Mesodermal cell (in vitro differentiated cells): ENCODE results near the gene MVD.
A peak's percentile ranks its signal among the peaks of the same experiment; 100 is the strongest.

Source experiments
- H3K27ac ChIP-seq: 2 replicates; pipeline ENCODE4 v1.7.0; 2013; ENCODE audit warnings: mild to moderate bottlenecking, low read depth, low read length, moderate library complexity; ENCODE audit not compliant: severe bottlenecking
- H3K36me3 ChIP-seq: 2 replicates; pipeline ENCODE4 v1.7.1; 2013; ENCODE audit warnings: mild to moderate bottlenecking, low read length, moderate library complexity; ENCODE audit not compliant: control insufficient read depth, insufficient read depth
- H3K4me1 ChIP-seq: one replicate; pipeline ENCODE4 v1.7.1; 2013; ENCODE audit warnings: mild to moderate bottlenecking, low read length; ENCODE audit not compliant: insufficient read depth, control insufficient read depth, poor library complexity, severe bottlenecking
- H3K4me3 ChIP-seq: 2 replicates; pipeline ENCODE4 v1.7.0; 2013; ENCODE audit warnings: low read length, control low read depth, mild to moderate bottlenecking; ENCODE audit not compliant: insufficient read depth, poor library complexity, severe bottlenecking; ENCODE audit errors: extremely low read depth
- H3K9me3 ChIP-seq: 2 replicates; pipeline ENCODE4 v1.7.1; 2013; ENCODE audit warnings: mild to moderate bottlenecking, low read length, moderate library complexity; ENCODE audit not compliant: control insufficient read depth
- WGBS, 2 experiments: methylation state at CpG; one replicate each; pipeline ENCODE4 v1.1.5; 2013; ENCODE audit warnings: missing lambda C conversion rate in 2 of 2; ENCODE audit not compliant: insufficient coverage in 2 of 2; 5-methylcytosine and 5-hydroxymethylcytosine counted together

MVD gene

DNA sequence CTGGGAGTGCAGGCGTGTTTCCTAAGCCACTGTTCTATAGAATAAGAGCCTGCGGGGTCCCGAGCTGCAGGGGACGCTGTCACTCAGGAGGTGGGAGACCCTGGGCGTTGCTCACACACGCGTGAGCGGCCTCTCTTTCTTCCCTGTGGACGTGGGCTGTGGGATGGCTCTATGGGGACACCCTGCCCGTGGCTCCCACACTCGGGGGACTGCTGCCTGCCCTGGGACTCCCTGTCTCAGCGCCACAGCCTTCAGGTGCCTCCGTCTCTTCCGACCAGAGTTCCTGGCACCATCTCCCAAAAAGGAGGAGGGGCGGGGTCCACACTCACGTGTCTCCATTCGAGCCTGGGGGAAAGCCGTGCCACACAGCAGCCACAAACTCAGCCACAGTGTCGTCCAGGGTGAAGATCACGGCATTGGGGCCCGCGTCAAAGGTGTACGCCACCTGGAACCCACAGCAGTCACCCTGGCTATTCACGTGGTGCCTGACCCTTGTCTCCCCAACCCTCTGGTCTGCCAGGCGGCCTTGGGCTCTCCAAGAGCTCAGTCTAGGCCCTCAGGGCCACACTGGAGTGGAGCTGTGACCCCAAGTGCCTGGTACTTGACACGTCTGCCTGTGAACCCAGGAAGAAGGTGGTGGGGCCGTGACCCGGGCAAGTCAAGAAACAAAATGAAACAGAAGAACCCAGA is 8.4 kb downstream of the MVD start:
- peaks cover 31% of the 10 kb centered on the region for H3K4me1 ChIP-seq

DNA sequence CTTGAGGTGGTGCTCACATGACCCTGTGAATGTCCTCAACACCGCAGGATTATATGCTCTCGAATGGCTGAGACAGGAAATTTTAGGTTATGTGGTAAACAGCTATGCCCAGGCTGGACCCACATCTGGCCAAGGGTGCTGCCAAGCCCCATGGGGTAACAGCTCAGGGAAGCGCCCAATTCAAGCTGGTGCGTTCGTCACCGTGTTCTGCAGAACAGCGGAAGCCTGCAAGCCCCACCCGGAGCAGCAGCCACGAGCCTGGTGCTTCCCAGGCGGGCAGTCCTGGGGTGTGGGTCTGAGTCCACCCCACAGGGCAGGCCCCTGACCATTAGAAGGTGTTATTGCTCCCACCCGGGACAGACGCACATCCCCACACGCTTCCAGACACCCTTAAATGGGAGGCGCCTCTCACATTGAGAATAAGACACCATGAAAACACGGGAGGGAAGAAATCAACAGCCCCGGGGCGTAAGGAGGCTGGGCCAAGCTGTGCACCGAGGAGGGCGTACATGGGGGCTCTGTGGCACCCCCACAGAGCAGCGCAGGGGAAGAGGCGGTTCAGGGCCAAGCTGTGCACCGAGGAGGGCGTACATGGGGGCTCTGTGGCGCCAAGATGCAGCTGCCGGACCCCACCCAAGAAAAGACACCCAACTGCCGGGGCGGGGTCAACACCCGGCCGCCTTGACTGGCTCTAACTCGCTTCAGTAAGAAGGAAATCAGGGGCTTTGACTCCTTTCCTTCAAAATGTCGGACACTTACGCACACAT is 9.1 kb downstream of the MVD start:
- Histone ChIP-seq H3K4me3 (no peak overlapping the region), H3K36me3 (peaks cover 77% of the 10 kb centered on the region), H3K27ac (no peak overlapping the region), H3K4me1 (peaks cover 26% of the 10 kb centered on the region), H3K9me3 (no peaks in the 10 kb centered on the region)
- 91 to 92% methylated on average over 31 to 32 of the region's 32 CpGs for WGBS, 2 experiments

More for the DNA sequence above, 8.4 kb downstream of the MVD start:
- 96 to 98% methylated on average over 26 to 28 of the region's 28 CpGs for WGBS, 2 experiments
- Histone ChIP-seq H3K9me3 (no peaks in the 10 kb centered on the region), H3K4me3 (no peak overlapping the region), H3K36me3 (peaks cover 80% of the 10 kb centered on the region), H3K27ac (no peak overlapping the region)

DNA sequence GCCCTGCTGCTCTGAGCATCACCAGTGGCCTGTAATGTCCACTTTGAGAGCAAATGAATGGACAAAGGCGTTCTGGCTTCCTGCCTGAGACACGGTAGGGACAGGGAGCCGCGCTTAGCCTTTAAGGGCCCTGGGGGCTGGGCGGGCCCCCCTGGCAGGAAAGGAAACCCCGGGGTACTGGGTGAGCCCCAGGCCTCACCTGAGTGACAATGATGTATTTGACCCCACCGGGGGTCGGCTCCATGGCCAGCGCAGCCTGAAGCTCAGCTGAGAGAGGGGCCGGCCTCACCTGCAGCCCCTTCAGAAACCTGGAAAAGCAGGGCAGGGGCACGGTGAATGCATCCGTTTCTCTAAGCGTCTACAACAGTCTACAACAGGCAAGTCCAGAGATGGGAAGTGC is 9.8 kb downstream of the MVD start:
- no peak overlapping the region for H3K27ac ChIP-seq
- H3K4me1 ChIP-seq, result peaks cover 26% of the 10 kb centered on the region
- H3K4me3 ChIP-seq, result no peak overlapping the region
- H3K9me3 ChIP-seq, result no peaks in the 10 kb centered on the region
- H3K36me3 ChIP-seq, result peaks cover 72% of the 10 kb centered on the region
- WGBS, 2 experiments, result 97 to 98% methylated on average over 13 of the region's 13 CpGs

DNA sequence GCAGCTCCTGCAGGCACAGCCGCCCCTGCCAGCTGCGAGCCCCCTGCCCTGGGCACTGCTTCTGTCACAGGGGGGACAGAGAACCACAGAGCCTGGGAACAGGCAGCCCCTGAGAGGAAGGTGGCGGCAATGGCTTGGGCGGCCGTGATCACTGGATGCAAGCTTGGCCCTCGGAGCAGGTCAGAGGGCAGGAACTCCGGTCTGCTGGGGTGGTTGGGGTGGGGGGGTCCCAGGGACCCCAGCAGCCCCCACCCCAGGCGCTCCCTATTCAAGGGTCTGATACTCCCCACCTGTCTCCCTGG is 10.2 kb downstream of the MVD start:
- no peaks in the 10 kb centered on the region for H3K9me3 ChIP-seq
- H3K27ac ChIP-seq, result no peak overlapping the region
- H3K4me3 ChIP-seq, result no peak overlapping the region
- H3K4me1 ChIP-seq, result peaks cover 26% of the 10 kb centered on the region
- 91 to 96% methylated on average over 2 to 7 of the region's 8 CpGs for WGBS, 2 experiments
- peaks cover 68% of the 10 kb centered on the region for H3K36me3 ChIP-seq

DNA sequence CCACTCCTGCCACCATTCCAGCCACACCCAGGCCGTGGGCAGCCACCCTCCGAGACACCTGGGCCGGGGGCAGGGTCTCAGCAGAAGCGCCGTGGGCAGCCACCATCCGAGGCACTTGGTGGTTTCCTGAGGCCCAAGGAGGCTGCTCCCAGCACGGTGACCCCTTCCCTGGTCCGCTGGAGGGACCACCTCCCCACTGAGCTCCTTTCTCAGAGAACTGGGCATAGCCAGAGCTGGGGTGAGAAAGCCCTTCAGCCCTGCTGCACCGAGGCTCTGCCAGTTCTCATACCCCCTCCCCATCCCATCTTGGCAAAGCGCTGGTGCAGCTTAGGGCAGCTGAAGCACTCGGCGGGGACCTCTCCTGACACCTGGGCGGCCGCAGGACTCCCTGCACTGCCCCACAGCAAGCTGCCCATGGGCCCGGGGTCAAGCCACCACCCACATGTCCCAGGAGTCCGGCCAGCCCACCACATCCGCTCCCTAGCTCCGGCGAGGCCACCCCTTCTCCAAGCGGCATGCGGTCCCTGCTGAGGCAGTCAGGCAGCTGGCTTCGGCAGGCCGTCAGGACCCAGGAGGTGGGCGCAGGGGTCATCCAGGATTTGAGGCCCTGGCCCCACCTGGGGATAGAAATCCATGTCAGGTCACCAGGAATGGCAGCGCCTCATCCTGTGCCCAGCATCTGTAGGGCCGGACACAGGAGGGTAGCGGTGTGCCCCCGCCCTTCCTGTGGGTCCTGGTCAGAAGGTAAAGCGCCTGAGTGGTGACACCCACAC is 10.7 kb downstream of the MVD start:
- 93% methylated on average over 28 to 29 of the region's 29 CpGs for WGBS, 2 experiments
- H3K27ac ChIP-seq, result peak overlapping the region; percentile 52
- no peak overlapping the region for H3K4me3 ChIP-seq
- no peaks in the 10 kb centered on the region for H3K9me3 ChIP-seq
- peaks cover 26% of the 10 kb centered on the region for H3K4me1 ChIP-seq
- H3K36me3 ChIP-seq, result peaks cover 63% of the 10 kb centered on the region

DNA sequence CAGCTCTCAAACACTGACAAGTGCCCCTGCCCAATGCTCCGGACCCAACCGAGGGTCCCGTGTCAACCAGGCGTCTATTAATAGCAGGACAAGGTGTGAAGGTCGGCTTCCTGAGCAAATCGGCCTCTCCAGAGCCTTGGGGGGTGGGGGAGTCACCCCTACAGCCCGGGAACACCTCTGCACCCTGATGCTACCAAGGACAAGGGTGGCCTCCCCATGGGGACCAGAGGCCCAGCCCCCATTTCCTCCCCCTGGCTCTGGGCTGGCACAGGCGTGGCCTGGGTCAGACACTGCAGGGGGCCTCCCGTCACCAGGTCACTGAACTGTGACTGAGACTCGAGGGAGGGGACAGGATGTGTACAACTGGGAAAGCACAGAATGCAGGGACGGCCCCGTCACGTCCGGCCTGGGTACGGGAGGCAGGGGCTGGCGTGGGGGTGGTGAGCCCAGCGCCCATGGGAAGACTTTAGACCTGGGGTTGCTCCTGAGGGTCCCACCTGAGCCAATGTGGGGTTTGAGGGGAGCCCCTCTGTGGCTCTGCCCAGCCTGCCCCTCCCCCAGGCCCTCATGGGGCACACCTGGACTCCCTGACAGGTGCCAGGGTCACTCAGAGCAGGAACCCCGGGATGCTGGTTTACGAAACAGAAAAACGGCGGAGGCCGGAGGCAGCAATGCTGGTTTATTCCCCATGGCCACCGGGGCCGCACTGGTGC is 11.5 kb downstream of the MVD start:
- Histone ChIP-seq H3K9me3 (no peaks in the 10 kb centered on the region), H3K36me3 (peaks cover 55% of the 10 kb centered on the region), H3K4me1 (peaks cover 26% of the 10 kb centered on the region), H3K4me3 (peak overlapping the region; percentile 63), H3K27ac (peak overlapping the region; percentile 60)
- 48 to 66% methylated on average over 16 to 22 of the region's 24 CpGs for WGBS, 2 experiments

DNA sequence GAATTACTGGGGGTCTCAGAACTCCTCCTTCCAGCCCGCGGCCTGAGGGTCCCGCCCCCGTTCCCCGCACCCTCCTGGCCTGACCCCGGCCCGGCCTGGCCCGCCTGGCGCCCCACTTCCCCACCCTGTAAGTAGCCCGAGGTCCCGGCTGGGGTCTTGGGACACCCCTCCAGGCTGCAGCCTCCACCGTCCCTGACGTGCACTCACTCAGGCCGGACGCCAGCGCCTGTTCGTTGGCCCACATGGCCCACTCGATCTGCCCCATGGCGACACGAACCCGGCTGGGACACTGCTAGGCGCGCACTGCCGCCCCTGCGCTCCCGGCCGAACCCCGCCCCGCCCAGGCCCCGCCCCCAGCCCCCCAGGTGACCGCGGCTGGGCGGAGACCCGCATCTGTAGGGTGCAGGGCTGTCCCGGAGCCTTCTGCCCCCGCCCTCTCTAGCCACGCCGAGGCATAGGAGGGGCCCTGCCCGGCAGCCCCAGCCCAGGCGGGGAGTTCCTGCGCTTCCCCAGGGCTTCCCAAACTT is 12.1 kb downstream of the MVD start, which contains the start of gene CYBA:
Gene CYBA, minus strand, starts transcription at position 305 of the 527 bp plus-strand sequence. Its CDS starts 40 bp downstream, at position 265.
- Histone ChIP-seq H3K4me3 (peak within 1 kb of the TSS; percentile 63), H3K36me3 (peaks cover 49% of the 10 kb centered on the region), H3K9me3 (no peaks in the 10 kb centered on the region), H3K27ac (peak within 1 kb of the TSS; percentile 60), H3K4me1 (peaks cover 26% of the 10 kb centered on the region)
- WGBS, 2 experiments, result 0 to 3% methylated on average over 23 to 34 of the region's 41 CpGs

DNA sequence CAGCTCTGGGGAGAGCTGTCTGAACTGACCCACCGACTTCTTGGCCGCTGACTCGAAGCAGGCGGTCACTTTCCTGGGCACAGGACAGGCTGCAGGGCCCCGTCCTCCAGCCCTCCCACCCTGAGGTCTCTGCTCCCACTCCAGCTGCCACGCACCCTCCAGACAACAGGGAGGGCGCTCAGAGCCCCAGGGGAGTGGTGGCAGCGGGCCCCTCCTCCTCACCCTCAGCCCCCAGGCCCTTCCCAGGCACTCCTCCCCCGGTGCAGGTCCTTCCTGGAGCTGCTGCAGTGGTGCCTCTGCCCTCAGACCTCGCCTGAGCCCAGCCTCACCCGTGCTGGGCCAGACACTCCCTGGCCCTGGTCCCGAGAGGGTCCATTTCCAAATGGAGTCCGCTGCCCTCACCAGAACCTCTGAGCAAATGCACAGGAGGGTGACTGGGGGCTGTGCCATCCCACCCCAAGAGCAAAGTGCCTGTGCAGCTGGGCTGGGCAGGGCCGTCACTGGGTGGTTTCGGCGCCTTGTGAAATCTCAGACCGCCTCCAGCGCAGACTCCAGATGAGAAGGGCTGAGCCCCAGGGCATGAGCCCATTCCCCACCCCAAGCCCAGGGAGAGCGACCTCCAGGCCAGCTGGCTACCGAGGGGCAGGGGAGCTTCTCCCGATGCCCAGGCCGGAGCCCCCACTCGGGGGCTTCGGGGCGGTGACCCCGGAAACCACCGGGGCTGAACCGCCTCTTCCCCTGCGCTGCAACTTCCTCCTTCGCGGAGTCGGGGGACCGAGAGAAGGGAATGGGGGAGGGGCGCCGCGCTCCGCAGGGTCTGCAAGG is 12.8 kb downstream of the MVD start:
- 24 to 32% methylated on average over 25 to 33 of the region's 37 CpGs for WGBS, 2 experiments
- peaks cover 26% of the 10 kb centered on the region for H3K4me1 ChIP-seq
- H3K9me3 ChIP-seq, result no peaks in the 10 kb centered on the region
- peak overlapping the region; percentile 63 for H3K4me3 ChIP-seq
- peak overlapping the region; percentile 60 for H3K27ac ChIP-seq
- H3K36me3 ChIP-seq, result peaks cover 42% of the 10 kb centered on the region

DNA sequence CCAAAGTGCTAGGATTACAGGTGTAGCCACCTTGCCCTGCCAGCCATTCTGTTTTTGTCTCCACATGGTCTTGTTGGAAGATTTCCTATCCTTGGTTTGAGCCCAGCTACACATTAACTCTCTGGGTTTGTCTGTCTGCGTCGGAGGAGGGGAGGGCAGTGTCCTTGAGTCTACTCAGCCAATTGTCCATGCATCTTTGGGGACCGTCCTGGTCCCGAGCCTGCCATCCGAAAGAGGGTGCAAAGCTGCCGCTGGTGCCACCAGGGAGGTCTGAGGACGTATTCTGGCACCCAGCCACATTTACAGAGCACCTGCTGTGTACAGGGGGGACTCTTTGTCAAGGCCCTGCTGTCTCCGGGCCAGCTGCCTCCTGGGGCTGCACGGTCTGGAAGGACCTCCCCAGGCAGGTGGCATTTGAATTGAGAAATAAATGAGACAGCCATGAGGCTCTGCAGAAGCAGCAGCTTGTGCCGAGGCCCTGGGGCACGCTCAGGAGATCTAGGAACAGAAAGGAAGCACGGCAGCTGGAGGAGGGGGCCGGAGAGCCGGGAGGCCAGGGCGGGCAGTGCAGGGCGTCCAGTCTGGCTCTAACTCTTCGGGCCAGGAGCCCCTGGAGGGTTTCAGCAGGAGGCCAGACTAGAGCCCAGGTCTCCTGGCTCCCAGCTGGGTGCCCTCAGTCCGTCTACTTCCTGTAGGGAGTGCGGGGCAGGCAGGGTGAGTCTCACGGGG is 13.5 kb downstream of the MVD start:
- H3K4me1 ChIP-seq, result peaks cover 26% of the 10 kb centered on the region
- H3K9me3 ChIP-seq, result no peaks in the 10 kb centered on the region
- H3K36me3 ChIP-seq, result peaks cover 37% of the 10 kb centered on the region
- H3K27ac ChIP-seq, result no peak overlapping the region
- peak overlapping the region; percentile 63 for H3K4me3 ChIP-seq
- WGBS, 2 experiments, result 88 to 91% methylated on average over 15 to 19 of the region's 20 CpGs
